SK-N-SH (cell line): ENCODE measurements around the gene TMEM120B. TPM values are rescaled to one million over a fixed set of nuclear protein-coding genes. Genes with fewer than 3 reads are reported as not detected.
"Not testable (repeated sequence)": the region's sequence is repeated elsewhere in the genome, so short reads cannot be mapped to it uniquely, and the experiment has no call there.

Experiments used
- CTCF ChIA-PET: fragments of 300-600, 350-600 bp; formaldehyde crosslinking; extraction: SDS; loops from one replicate; lab custom pipeline; 2021; lab: Yijun Ruan, JAX
- POLR2A ChIA-PET: fragments of 350-600 bp; sonication (Branson Sonifier 250); formaldehyde crosslinking; extraction: SDS; loops from one replicate; lab custom pipeline; 2020; ENCODE audit warnings: antibody characterized with exemption, inconsistent platforms; lab: Yijun Ruan, JAX
- DNase-seq: peaks from one replicate; pipeline ENCODE4 v3.0.0; 2012
- H2AFZ ChIP-seq: fragments of 200-600 bp; sonication (generic); 2 replicates; pipeline ENCODE4 v1.8.1; 2016; ENCODE audit warnings: antibody characterized with exemption, mild to moderate bottlenecking, low read depth
- H3F3A ChIP-seq: fragments of 200-600 bp; sonication (generic); replicated peaks from 2 replicates; pipeline ENCODE3; 2016; ENCODE audit warnings: antibody characterized with exemption, mild to moderate bottlenecking; ENCODE audit not compliant: insufficient read depth
- H3K27ac ChIP-seq, 2 experiments: fragments of 200-500 bp in 1 of 2; fragments of 200-600 bp in 1 of 2; sonication (Bioruptor generic) in 1 of 2; sonication (generic), shearing (Covaris generic) in 1 of 2; 2 replicates each; pipeline versions ENCODE4 v1.5.1 to v1.6.1; 2014 to 2016; ENCODE audit warnings: low read depth in 2 of 2, inconsistent platforms in 1 of 2, low read length in 1 of 2, mild to moderate bottlenecking in 1 of 2, mixed read lengths in 1 of 2
- H3K27me3 ChIP-seq: fragments of 200-600 bp; sonication (generic), shearing (Covaris generic); 2 replicates; pipeline ENCODE4 v1.6.1; 2016; ENCODE audit warnings: mixed run types; ENCODE audit not compliant: insufficient read depth
- H3K36me3 ChIP-seq, 2 experiments: fragments of 200-500 bp in 1 of 2; fragments of 200-600 bp in 1 of 2; sonication (Bioruptor generic) in 1 of 2; sonication (generic) in 1 of 2; replicated peaks in 1 of 2; 2 replicates each; pipeline versions ENCODE3 to v1.5.1; 2014 to 2016; ENCODE audit warnings: low read length in 1 of 2, mild to moderate bottlenecking in 1 of 2; ENCODE audit not compliant: insufficient read depth in 2 of 2, control insufficient read depth in 1 of 2
- H3K4me1 ChIP-seq, 2 experiments: fragments of 200-500 bp in 1 of 2; fragments of 200-600 bp in 1 of 2; sonication (Bioruptor generic) in 1 of 2; sonication (generic), shearing (Covaris generic) in 1 of 2; 2 replicates each; pipeline versions ENCODE4 v1.5.1 to v1.6.1; 2014 to 2016; ENCODE audit warnings: low read depth in 1 of 2, low read length in 1 of 2, mixed run types in 1 of 2; ENCODE audit not compliant: insufficient read depth in 2 of 2, control insufficient read depth in 1 of 2
- H3K4me2 ChIP-seq: fragments of 200-600 bp; sonication (generic), shearing (Covaris generic); 2 replicates; pipeline ENCODE4 v1.6.1; 2017; ENCODE audit warnings: mixed run types
- H3K4me3 ChIP-seq, 2 experiments: fragments of 200-500 bp in 1 of 2; fragments of 200-600 bp in 1 of 2; sonication (Bioruptor generic) in 1 of 2; sonication (generic), shearing (Covaris generic) in 1 of 2; 2 replicates each; pipeline versions ENCODE4 v1.5.1 to v1.8.1; 2014 to 2016; ENCODE audit warnings: low read depth in 2 of 2, inconsistent platforms in 1 of 2, low read length in 1 of 2, mild to moderate bottlenecking in 1 of 2, mixed read lengths in 1 of 2, moderate library complexity in 1 of 2
- H3K79me2 ChIP-seq: fragments of 200-600 bp; sonication (generic); 2 replicates; pipeline ENCODE4 v1.8.1; 2017; ENCODE audit warnings: mild to moderate bottlenecking; ENCODE audit not compliant: insufficient read depth
- H3K9ac ChIP-seq: fragments of 200-600 bp; sonication (generic); 2 replicates; pipeline ENCODE4 v1.6.1; 2017; ENCODE audit warnings: mixed run types
- H3K9me2 ChIP-seq: fragments of 200-600 bp; sonication (generic); 2 replicates; pipeline ENCODE4 v1.6.1; 2017; ENCODE audit warnings: mixed run types
- H3K9me3 ChIP-seq: fragments of 200-600 bp; sonication (generic); 2 replicates; pipeline ENCODE4 v1.6.1; 2017; ENCODE audit warnings: mixed run types, mild to moderate bottlenecking, moderate library complexity
- H4K20me1 ChIP-seq: fragments of 200-600 bp; sonication (generic); 2 replicates; pipeline ENCODE4 v1.6.1; 2017; ENCODE audit warnings: mild to moderate bottlenecking, mixed run types; ENCODE audit not compliant: insufficient read depth
- CHD2 ChIP-seq: fragments of 150-350 bp; IDR thresholded peaks from 2 replicates; pipeline ENCODE4 v1.6.1; 2018; ENCODE audit warnings: low read length; ENCODE audit not compliant: partially characterized antibody
- ELF1 ChIP-seq: IDR thresholded peaks from 2 replicates; pipeline ENCODE4 v1.4.0; 2012
- FOSL2 ChIP-seq: IDR thresholded peaks from 2 replicates; pipeline ENCODE4 v1.4.0; 2012; ENCODE audit warnings: low read depth, mild to moderate bottlenecking, moderate library complexity, borderline replicate concordance
- FOXJ3 ChIP-seq: sonication (generic); formaldehyde crosslinking; IDR thresholded peaks from 2 replicates; pipeline ENCODE4 v1.5.1; 2020; ENCODE audit warnings: mild to moderate bottlenecking, missing genetic modification reagents
- GATA2 ChIP-seq: sonication (generic); formaldehyde crosslinking; IDR thresholded peaks from 2 replicates; pipeline ENCODE4 v1.5.0; 2020; ENCODE audit warnings: mild to moderate bottlenecking, missing genetic modification reagents
- IRF3 ChIP-seq: fragments of 150-350 bp; IDR thresholded peaks from 2 replicates; pipeline ENCODE4 v1.6.1; 2016; ENCODE audit warnings: mild to moderate bottlenecking, low read depth, low read length
- MXI1 ChIP-seq: IDR thresholded peaks from 2 replicates; pipeline ENCODE4 v1.6.1; 2012; ENCODE audit warnings: mild to moderate bottlenecking, low read depth, low read length, improper control_type of control experiment
- NRF1 ChIP-seq: IDR thresholded peaks from 2 replicates; pipeline ENCODE4 v1.6.1; 2012; ENCODE audit warnings: low read depth, mild to moderate bottlenecking, low read length
- POLR2AphosphoS5 ChIP-seq: IDR thresholded peaks from 2 replicates; pipeline ENCODE4 v1.6.1; 2012; ENCODE audit warnings: low read depth, low read length
- RAD21 ChIP-seq: IDR thresholded peaks from 2 replicates; pipeline ENCODE4 v1.6.1; 2012; ENCODE audit warnings: mild to moderate bottlenecking, low read length
- REST ChIP-seq: IDR thresholded peaks from 2 replicates; pipeline ENCODE4 v1.6.1; 2012; ENCODE audit warnings: mild to moderate bottlenecking, low read depth, low read length, moderate library complexity
- SIN3A ChIP-seq: IDR thresholded peaks from 2 replicates; pipeline ENCODE4 v1.6.1; 2012; ENCODE audit warnings: low read depth, mild to moderate bottlenecking, low read length, moderate library complexity, borderline replicate concordance
- SMC3 ChIP-seq: IDR thresholded peaks from 2 replicates; pipeline ENCODE4 v1.6.1; 2012; ENCODE audit warnings: low read depth, low read length, improper control_type of control experiment
- TEAD4 ChIP-seq: IDR thresholded peaks from 2 replicates; pipeline ENCODE4 v1.4.0; 2012; ENCODE audit warnings: mild to moderate bottlenecking, borderline replicate concordance; ENCODE audit not compliant: insufficient read depth
- ZBTB33 ChIP-seq: IDR thresholded peaks from 2 replicates; pipeline ENCODE4 v1.4.0; 2012; ENCODE audit warnings: low read depth, borderline replicate concordance
- WGBS: methylation state at CpG from one replicate; pipeline ENCODE4 v1.1.6; 2017; ENCODE audit warnings: low lambda C conversion rate; 5-methylcytosine and 5-hydroxymethylcytosine counted together
- polyA plus RNA-seq, 3 experiments: library from polyadenylated mRNA; depleted of rRNA; stranded (reverse); fragments of >200 nt; gene quantifications; 2 replicates each; pipeline ENCODE4 v1.2.3, GENCODE V29; 2012
- TF ChIP-seq, protein P1 (sequence below): IDR thresholded peaks from 2 replicates; pipeline ENCODE4 v1.4.0; 2012; ENCODE audit warnings: low read depth

Gene TMEM120B
- polyA plus RNA-seq, 1 of the 3 experiments (the other 2 are of a cell fraction): 15.4 TPM

- TF ChIP-seq GATA2 (CRISPR knock-in tag): no peak
- no peak for TF ChIP-seq SIN3A
- TF ChIP-seq FOSL2: no peak
- TF ChIP-seq REST: no peak
- TF ChIP-seq RAD21: no peak
- no peak for TF ChIP-seq TEAD4
- no peak for TF ChIP-seq POLR2AphosphoS5
- no peak for TF ChIP-seq SMC3
- no peak for TF ChIP-seq FOXJ3 (CRISPR knock-in tag)
Measured at GRCh38 chr12:121754836-121755235, 42.3 kb downstream of the TMEM120B start (continued).

DNA sequence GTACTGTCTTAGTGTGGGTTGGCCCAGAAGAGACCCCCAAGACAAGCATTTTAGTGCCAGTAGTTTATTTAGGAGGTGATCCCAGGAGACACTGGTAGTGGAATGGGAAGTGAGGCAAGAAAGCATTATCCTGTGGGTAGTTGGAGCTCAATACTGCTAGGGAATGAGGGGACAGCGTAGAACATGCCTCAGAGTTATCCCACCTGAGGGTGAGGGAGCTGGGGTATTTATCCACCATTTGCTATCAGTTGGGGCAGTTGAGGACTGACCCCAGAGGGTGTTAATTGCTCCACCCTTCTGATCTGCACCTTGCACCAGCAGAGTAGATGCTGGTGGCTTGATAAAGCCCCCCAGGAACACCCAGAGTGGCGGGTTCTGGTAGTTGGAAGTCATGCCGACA is 43.0 kb downstream of the TMEM120B start:
- Histone ChIP-seq H3K9me3 (no peaks in the 10 kb centered on the region), H4K20me1 (no peaks in the 10 kb centered on the region), H2AFZ (no peak overlapping the region), H3K36me3 (no peaks in the 10 kb centered on the region), H3K4me2 (no peak overlapping the region), H3K9me2 (no peaks in the 10 kb centered on the region), H3F3A (no peaks in the 10 kb centered on the region), H3K27me3 (no peaks in the 10 kb centered on the region), H3K9ac (no peak overlapping the region), H3K4me1 (no peaks in the 10 kb centered on the region), H3K4me3 (no peak overlapping the region), H3K79me2 (no peaks in the 10 kb centered on the region), H3K27ac (no peak overlapping the region)
- ChIA-PET CTCF (interaction anchor here (1.4 kb wide), 2 partner anchors 40 to 43 kb away, joined by 3 to 6 read pairs; partner anchors contain the start of gene TMEM120B), POLR2A (no interaction called here)
- WGBS: 100% methylated on average over 3 of the region's 3 CpGs
- TF ChIP-seq ELF1: no peak
- TF ChIP-seq IRF3: no peak
- TF ChIP-seq SMC3: no peak
- TF ChIP-seq MXI1: no peak
- TF ChIP-seq CHD2: no peak
- no peak for TF ChIP-seq GATA2 (CRISPR knock-in tag)
- TF ChIP-seq ZBTB33: no peak
- no peak for TF ChIP-seq POLR2AphosphoS5
- no peak for TF ChIP-seq REST
- TF ChIP-seq RAD21: no peak
- no peak for TF ChIP-seq SIN3A
- no peak for TF ChIP-seq NRF1
- TF ChIP-seq, protein P1, sequence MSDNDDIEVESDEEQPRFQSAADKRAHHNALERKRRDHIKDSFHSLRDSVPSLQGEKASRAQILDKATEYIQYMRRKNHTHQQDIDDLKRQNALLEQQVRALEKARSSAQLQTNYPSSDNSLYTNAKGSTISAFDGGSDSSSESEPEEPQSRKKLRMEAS: no peak
- no peak for DNase-seq

DNA sequence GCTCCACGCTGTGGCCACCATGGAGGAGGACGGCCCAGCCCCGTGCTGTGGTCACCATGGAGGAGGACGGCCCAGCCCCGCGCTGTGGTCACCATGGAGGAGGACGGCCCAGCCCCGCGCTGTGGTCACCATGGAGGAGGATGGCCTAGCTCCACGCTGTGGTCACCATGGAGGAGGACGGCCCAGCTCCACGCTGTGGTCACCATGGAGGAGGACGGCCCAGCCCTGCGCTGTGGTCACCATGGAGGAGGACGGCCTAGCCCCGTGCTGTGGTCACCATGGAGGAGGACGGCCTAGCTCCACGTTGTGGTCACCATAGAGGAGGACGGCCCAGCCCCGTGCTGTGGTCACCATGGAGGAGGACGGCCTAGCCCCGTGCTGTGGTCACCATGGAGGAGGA is 46.0 kb downstream of the TMEM120B start:
- H3F3A ChIP-seq, DNase-seq, H2AFZ ChIP-seq, H3K4me3 ChIP-seq, POLR2A ChIA-PET, H3K9ac ChIP-seq, H3K9me3 ChIP-seq, H4K20me1 ChIP-seq, H3K27me3 ChIP-seq, H3K27ac ChIP-seq, H3K9me2 ChIP-seq, H3K79me2 ChIP-seq, H3K4me2 ChIP-seq, H3K36me3 ChIP-seq, H3K4me1 ChIP-seq: not testable (repeated sequence)
- 96% methylated on average over 9 of the region's 22 CpGs for WGBS
- CTCF ChIA-PET: interaction anchor here (0.6 kb wide), 1 partner anchor 88 kb away, joined by 3 read pairs; no protein-coding TSS in a partner anchor
